ENCODE measurements around the gene ZSCAN1.

- TF ChIP-seq CTCF (IDR thresholded peaks at IDR 0.05) (no peak), POLR2A (IDR thresholded peaks at IDR 0.05) (no peak)
Measured at GRCh38 chr19:58091251-58091995, 57.6 kb downstream of the ZSCAN1 start.
